Body of pancreas (tissue), 4 donors: Measurements from ENCODE around the gene NDUFV1. TPM values are rescaled to one million over a fixed set of nuclear protein-coding genes. Genes with fewer than 3 reads are reported as not detected.
A peak's percentile ranks its signal among the peaks of the same experiment; 100 is the strongest.

Source experiments
- ATAC-seq: fragments of 150-250 bp; one replicate; pipeline ENCODE4 v1.9.1; 2016
- DNase-seq, 4 donors: peaks; one replicate each; pipeline ENCODE4 v3.0.0-alpha.2; 2019
- H3K27ac ChIP-seq, 4 donors: fragments of 200-600 bp; sonication (generic); 1 replicate in 3 of 4; 2 replicates in 1 of 4; pipeline versions ENCODE4 v1.5.1 to v1.6.1; 2016 to 2019; ENCODE audit warnings: mild to moderate bottlenecking in 1 of 4, mixed read lengths in 1 of 4, moderate library complexity in 1 of 4
- H3K27me3 ChIP-seq, 2 donors: fragments of 200-600 bp; sonication (generic); one replicate each; pipeline ENCODE4 v1.6.0; 2016; ENCODE audit warnings: mild to moderate bottlenecking in 1 of 2
- H3K36me3 ChIP-seq, 2 donors: fragments of 200-600 bp; sonication (generic); replicated peaks in 1 of 2; 2 replicates each; pipeline ENCODE4 v1.5.1; 2016; ENCODE audit warnings: low read depth in 2 of 2; ENCODE audit not compliant: insufficient read depth in 1 of 2
- H3K4me1 ChIP-seq: fragments of 200-600 bp; sonication (generic); one replicate; pipeline ENCODE4 v1.6.0; 2016
- H3K4me3 ChIP-seq, 2 donors: fragments of 200-600 bp; sonication (generic); 1 replicate in 1 of 2; 2 replicates in 1 of 2; pipeline ENCODE4 v1.5.1; 2016 to 2019
- H3K9me3 ChIP-seq, 3 donors: fragments of 200-600 bp; sonication (generic); 1 replicate in 2 of 3; 2 replicates in 1 of 3; pipeline ENCODE4 v1.5.1; 2016
- POLR2A ChIP-seq, 3 donors: fragments of 450-650 bp; IDR thresholded peaks; one replicate each; pipeline ENCODE4 v1.6.1; 2016; ENCODE audit warnings: antibody characterized with exemption in 3 of 3, mild to moderate bottlenecking in 2 of 3
- WGBS, 2 donors: methylation state at CpG; one replicate each; pipeline ENCODE4 v1.1.5; 2017; 5-methylcytosine and 5-hydroxymethylcytosine counted together
- intact Hi-C: fragments of 100-400 bp; cut with DNase I; formaldehyde crosslinking; loops from one replicate; pipeline ENCODE4 v1.15.1; 2023
- total RNA-seq, 2 donors: library from RNA; depleted of rRNA; stranded (reverse); fragments of >200 nt; gene quantifications; one replicate each; pipeline ENCODE4 v1.1.0, GENCODE V29; 2016
- TF ChIP-seq, protein P1 (sequence below), 7 experiments: fragments of 450-650 bp in 4 of 7; fragments of 200-600 bp in 3 of 7; sonication (generic) in 3 of 7; IDR thresholded peaks; one replicate each; pipeline ENCODE4 v1.5.1; 2016 to 2019; ENCODE audit warnings: antibody characterized with exemption in 7 of 7

The NDUFV1 gene
- total RNA-seq, 2 donors from 2014 or later: 209 to 264 TPM

DNA sequence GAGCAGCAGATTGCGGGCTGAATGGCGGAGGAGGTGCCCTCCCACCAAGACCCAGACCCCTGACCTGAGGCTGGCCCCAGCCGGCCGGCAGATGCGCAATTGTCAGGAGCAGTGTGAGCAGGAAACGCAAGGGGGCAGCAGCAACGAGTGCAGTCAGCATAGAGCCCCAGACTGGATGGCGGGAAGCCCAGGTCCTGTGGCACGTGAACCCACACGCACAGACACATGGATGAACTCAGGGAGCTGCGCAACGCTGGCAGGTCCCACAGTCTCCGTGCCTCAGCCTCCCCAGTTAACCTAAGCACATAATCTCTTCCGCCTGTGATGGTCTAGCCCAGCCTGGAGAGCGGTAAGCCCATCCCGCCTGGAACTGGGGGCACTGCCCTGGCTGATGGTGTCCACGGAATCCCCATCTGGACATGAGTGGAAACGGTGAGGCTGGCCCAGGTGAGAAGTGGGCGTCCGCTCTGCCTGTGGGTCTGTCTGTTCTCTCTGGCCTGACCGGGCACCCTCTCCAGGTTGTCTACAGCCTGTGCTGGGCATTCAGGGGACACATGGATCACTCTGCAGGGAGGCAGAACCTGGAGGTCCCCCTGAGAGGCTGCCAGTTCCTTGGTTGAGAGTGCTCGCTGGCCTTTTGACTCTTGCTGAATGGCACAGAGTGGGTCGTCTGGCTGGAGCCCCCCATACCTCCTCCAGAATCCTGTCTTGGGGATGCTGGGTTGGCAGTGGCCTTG, 33.5 kb downstream of the NDUFV1 start:
- 45 to 66% methylated on average over 9 to 23 of the region's 23 CpGs for WGBS, 2 donors
- intact Hi-C loops: no loop called here
- ATAC-seq: peak; percentile 80
- Histone ChIP-seq H3K9me3 (no peaks in the 10 kb centered on the region), H3K27ac (no peak overlapping the region), H3K4me1 (peaks cover 11% of the 10 kb centered on the region), H3K36me3 (no peaks in the 10 kb centered on the region), H3K27me3 (no peaks in the 10 kb centered on the region), H3K4me3 (no peak overlapping the region)
- TF ChIP-seq, protein P1, sequence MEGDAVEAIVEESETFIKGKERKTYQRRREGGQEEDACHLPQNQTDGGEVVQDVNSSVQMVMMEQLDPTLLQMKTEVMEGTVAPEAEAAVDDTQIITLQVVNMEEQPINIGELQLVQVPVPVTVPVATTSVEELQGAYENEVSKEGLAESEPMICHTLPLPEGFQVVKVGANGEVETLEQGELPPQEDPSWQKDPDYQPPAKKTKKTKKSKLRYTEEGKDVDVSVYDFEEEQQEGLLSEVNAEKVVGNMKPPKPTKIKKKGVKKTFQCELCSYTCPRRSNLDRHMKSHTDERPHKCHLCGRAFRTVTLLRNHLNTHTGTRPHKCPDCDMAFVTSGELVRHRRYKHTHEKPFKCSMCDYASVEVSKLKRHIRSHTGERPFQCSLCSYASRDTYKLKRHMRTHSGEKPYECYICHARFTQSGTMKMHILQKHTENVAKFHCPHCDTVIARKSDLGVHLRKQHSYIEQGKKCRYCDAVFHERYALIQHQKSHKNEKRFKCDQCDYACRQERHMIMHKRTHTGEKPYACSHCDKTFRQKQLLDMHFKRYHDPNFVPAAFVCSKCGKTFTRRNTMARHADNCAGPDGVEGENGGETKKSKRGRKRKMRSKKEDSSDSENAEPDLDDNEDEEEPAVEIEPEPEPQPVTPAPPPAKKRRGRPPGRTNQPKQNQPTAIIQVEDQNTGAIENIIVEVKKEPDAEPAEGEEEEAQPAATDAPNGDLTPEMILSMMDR (IDR thresholded peaks at IDR 0.05): peak; percentile 31 to 78 (median 68)
- no peak for TF ChIP-seq POLR2A (IDR thresholded peaks at IDR 0.05)
- DNase-seq: peak; percentile 78 to 86 (median 80)

DNA sequence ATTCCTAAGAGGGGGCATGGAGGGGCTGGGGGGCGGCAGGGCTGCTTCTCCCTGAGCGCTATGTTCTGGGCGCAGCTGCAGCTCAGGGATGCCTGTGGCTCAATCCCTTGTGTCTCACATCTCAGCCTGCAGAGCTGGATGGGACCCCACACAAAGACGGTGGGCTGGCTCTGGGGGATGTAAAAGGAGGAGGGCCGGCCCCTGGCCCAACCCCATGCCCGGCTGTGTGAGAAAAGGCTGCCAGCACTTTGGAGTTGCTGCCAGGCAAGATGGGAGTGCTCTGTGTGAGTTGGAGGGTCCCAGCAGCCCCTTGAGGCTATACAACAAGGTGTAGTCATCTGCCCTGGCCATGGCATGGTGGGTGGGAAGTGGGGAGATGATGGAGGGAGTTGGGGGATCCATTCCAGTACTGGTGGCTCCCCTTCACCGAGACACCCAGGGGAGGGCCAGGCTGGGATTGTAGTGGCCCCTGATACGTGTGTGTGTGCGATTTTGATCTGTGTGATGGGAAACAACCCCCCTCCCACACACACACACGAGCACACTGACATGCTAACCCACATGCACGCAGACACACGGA, 34.1 kb downstream of the NDUFV1 start:
- TF ChIP-seq, protein P1 (IDR thresholded peaks at IDR 0.05): no peak
- TF ChIP-seq POLR2A (IDR thresholded peaks at IDR 0.05): no peak
- peaks cover 17% of the 10 kb centered on the region for H3K4me1 ChIP-seq
- H3K36me3 ChIP-seq: no peaks in the 10 kb centered on the region
- no peaks in the 10 kb centered on the region for H3K9me3 ChIP-seq
- H3K27ac ChIP-seq: no peak overlapping the region
- DNase-seq: no peak
- 78 to 86% methylated on average over 6 to 12 of the region's 12 CpGs for WGBS, 2 donors
- ATAC-seq: no peak
- no peak overlapping the region for H3K4me3 ChIP-seq
- H3K27me3 ChIP-seq: no peaks in the 10 kb centered on the region
- intact Hi-C loops: no loop called here

DNA sequence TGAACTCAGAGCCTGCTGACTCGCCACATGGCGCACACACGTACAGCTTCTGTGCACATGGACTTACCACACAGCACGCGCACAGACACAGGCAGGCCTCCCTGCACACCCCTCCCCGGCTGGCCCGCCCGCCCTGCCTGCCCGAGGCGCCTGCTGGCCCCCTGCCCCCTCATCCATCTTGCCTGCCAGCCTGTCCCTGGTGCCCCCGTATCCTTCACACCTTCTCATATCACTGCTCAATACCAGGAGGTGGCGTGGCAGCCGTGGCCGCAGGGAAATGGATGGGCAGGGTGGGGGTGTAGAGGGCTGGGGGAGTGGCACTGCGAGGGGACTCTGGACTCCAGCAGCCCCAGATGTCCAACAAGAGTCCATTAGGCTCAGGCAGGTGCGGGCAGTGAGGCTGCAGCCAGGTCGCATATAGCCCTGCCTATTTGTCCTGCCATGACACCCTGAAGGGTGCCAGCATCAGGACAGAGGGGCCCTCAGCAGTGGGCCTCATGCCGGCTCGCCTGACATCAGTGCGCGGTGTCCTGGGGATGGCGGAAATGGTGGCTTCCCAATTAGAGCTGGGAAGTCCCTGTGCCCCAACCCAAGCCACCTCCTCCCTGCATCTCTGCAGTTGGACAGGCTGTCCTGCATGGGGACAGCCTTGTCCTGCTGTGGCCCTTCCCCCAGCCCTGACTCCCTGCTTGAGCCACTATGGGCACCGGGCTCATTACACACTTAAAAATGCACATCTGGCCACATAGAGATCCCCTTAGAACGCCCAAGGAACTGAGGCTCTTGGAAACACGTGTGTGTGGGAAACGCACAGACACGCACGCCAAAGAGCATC, 34.8 kb downstream of the NDUFV1 start:
- Histone ChIP-seq H3K27ac (no peak overlapping the region), H3K4me3 (no peak overlapping the region), H3K36me3 (no peaks in the 10 kb centered on the region), H3K4me1 (peaks cover 24% of the 10 kb centered on the region), H3K27me3 (no peaks in the 10 kb centered on the region), H3K9me3 (no peaks in the 10 kb centered on the region)
- intact Hi-C loops: no loop called here
- DNase-seq (no peak), ATAC-seq (no peak)
- WGBS, 2 donors: 82 to 91% methylated on average over 16 to 28 of the region's 28 CpGs
- no peak for TF ChIP-seq POLR2A (IDR thresholded peaks at IDR 0.05)
- TF ChIP-seq, protein P1 (IDR thresholded peaks at IDR 0.05): no peak

DNA sequence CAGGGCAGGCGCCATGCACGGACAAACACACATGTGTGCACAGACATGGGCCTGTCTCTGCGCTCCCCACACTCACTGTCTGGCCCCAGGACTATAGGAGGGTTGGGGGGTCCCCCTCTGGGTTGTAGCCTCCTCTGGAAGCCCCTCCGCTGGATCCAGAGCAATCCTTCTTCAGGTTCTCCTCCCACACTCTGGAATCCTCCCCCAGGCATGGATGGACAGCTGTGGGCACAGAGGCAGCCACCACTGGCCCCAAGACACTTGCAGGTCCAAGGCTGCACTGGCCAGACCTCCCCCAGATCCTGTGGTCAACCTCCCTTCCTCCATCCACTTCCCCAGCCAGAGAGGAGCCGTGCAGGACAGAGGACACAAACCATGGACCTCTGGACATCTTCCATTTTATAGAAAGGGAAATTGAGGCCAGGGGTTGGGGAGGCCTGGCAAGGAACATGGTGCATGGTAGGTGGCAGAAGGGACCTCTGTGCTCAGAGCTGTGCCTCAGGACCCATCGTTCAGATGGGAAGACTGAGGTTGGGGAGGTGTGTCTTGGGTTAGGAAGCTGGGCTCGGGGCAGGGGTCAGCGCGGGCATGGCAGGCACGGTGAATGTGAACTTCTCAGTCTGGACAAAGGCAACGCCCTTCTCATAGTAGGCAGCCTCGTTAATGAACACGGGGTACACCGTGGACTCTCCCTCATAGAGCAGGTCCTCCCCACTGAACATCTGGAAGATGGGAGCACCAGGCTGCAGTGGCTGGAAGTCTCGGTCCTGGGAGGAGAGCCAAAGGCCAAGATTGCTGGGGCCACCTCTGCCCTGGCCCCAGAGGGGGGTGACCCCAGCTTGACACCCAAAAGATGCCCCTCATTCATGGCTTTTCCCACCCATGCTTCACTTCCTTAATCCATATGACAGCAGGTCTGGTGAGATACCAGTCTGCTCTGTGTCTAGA, 35.7 kb downstream of the NDUFV1 start:
- Histone ChIP-seq H3K36me3 (no peaks in the 10 kb centered on the region), H3K4me1 (peaks cover 33% of the 10 kb centered on the region), H3K4me3 (no peak overlapping the region), H3K27me3 (no peaks in the 10 kb centered on the region), H3K9me3 (no peaks in the 10 kb centered on the region), H3K27ac (no peak overlapping the region)
- intact Hi-C loops: no loop called here
- TF ChIP-seq POLR2A (IDR thresholded peaks at IDR 0.05): no peak
- TF ChIP-seq, protein P1 (IDR thresholded peaks at IDR 0.05): no peak
- DNase-seq (no peak), ATAC-seq (no peak)
- WGBS, 2 donors: 90 to 94% methylated on average over 11 to 15 of the region's 15 CpGs
